IMR-90 (cell line): ENCODE measurements around the gene DLG4. TPM values are rescaled to one million over a fixed set of nuclear protein-coding genes. Genes with fewer than 3 reads are reported as not detected.

ENCODE experiments used
- ATAC-seq: fragments of 200-7000 bp; cut with Tn5 transposase; 2 replicates; pipeline ENCODE4 v1.9.1; 2020; ENCODE audit warnings: low read depth, mild to moderate bottlenecking, moderate library complexity
- BruUV-seq: library from RNA; stranded (reverse); fragments of 400-500 nt; replicated peaks from 2 replicates; lab custom pipeline; 2021; lab: Mats Ljungman, UMichigan
- CTCF ChIA-PET: fragments of 300-600 bp; formaldehyde crosslinking; extraction: SDS; loops from one replicate; lab custom pipeline; 2021; ENCODE audit warnings: antibody characterized with exemption; lab: Yijun Ruan, JAX
- POLR2A ChIA-PET: fragments of 300-600 bp; sonication (Branson Sonifier 250); formaldehyde crosslinking; loops from one replicate; lab custom pipeline; 2022; ENCODE audit warnings: antibody characterized with exemption; ENCODE audit not compliant: unreplicated experiment; lab: Charles Lee
- DNase-seq: peaks from one replicate; pipeline ENCODE4 v3.0.0; 2013
- H2AFZ ChIP-seq: replicated peaks from 2 replicates; pipeline ENCODE3; 2013; ENCODE audit warnings: low read length, mild to moderate bottlenecking; ENCODE audit not compliant: poor library complexity
- H2AK5ac ChIP-seq: 2 replicates; pipeline ENCODE4 v1.6.1; 2013; ENCODE audit warnings: low read depth, low read length, inconsistent platforms
- H2AK9ac ChIP-seq: replicated peaks from 2 replicates; pipeline ENCODE3; 2013; ENCODE audit warnings: mild to moderate bottlenecking, low read depth, low read length, moderate library complexity; ENCODE audit not compliant: poor library complexity
- H2BK120ac ChIP-seq: 2 replicates; pipeline ENCODE4 v1.6.1; 2013; ENCODE audit warnings: low read depth, low read length, inconsistent platforms
- H2BK15ac ChIP-seq: 3 replicates; pipeline ENCODE4 v1.6.1; 2013; ENCODE audit warnings: low read depth, low read length, inconsistent platforms
- H2BK20ac ChIP-seq: 2 replicates; pipeline ENCODE4 v1.6.1; 2013; ENCODE audit warnings: low read depth, mild to moderate bottlenecking, inconsistent platforms, low read length, moderate library complexity
- H2BK5ac ChIP-seq: 2 replicates; pipeline ENCODE4 v1.6.1; 2013; ENCODE audit warnings: mild to moderate bottlenecking, low read depth, low read length, inconsistent platforms; ENCODE audit not compliant: poor library complexity, severe bottlenecking
- H3K14ac ChIP-seq: replicated peaks from 2 replicates; pipeline ENCODE4 v1.6.1; 2013; ENCODE audit warnings: low read depth, low read length, inconsistent platforms
- H3K18ac ChIP-seq: 2 replicates; pipeline ENCODE4 v1.6.1; 2013; ENCODE audit warnings: low read depth, low read length, control low read depth
- H3K23ac ChIP-seq: 2 replicates; pipeline ENCODE4 v1.6.1; 2013; ENCODE audit warnings: low read depth, low read length, inconsistent platforms
- H3K27ac ChIP-seq: 2 replicates; pipeline ENCODE4 v1.5.1; 2013; ENCODE audit warnings: mild to moderate bottlenecking, control low read depth, low read length; ENCODE audit not compliant: insufficient read depth
- H3K27me3 ChIP-seq: 2 replicates; pipeline ENCODE4 v1.6.1; 2013; ENCODE audit warnings: low read length; ENCODE audit not compliant: control insufficient read depth, insufficient read depth
- H3K36me3 ChIP-seq: 2 replicates; pipeline ENCODE4 v1.6.1; 2013; ENCODE audit warnings: low read length, mixed read lengths; ENCODE audit not compliant: control insufficient read depth, insufficient read depth
- H3K4ac ChIP-seq: 2 replicates; pipeline ENCODE4 v1.6.1; 2013; ENCODE audit warnings: low read depth, low read length, inconsistent platforms
- H3K4me1 ChIP-seq: 2 replicates; pipeline ENCODE4 v1.6.1; 2013; ENCODE audit warnings: low read length, mixed read lengths; ENCODE audit not compliant: control insufficient read depth, insufficient read depth
- H3K4me2 ChIP-seq: 2 replicates; pipeline ENCODE4 v1.6.1; 2013; ENCODE audit warnings: low read depth, mild to moderate bottlenecking, control low read depth, low read length, moderate library complexity
- H3K4me3 ChIP-seq: 2 replicates; pipeline ENCODE4 v1.5.1; 2013; ENCODE audit warnings: low read depth, mild to moderate bottlenecking, control low read depth, low read length, moderate library complexity; ENCODE audit not compliant: insufficient read depth
- H3K56ac ChIP-seq: 2 replicates; pipeline ENCODE4 v1.6.1; 2013; ENCODE audit warnings: low read length, inconsistent platforms; ENCODE audit not compliant: insufficient read depth; ENCODE audit errors: extremely low read depth
- H3K79me1 ChIP-seq, 2 experiments: 2 replicates each; pipeline ENCODE4 v1.6.1; 2013; ENCODE audit warnings: low read length in 2 of 2, inconsistent platforms in 1 of 2, low read depth in 1 of 2
- H3K9ac ChIP-seq: 2 replicates; pipeline ENCODE4 v1.6.1; 2013; ENCODE audit warnings: low read depth, low read length, control low read depth
- H3K9me1 ChIP-seq: 2 replicates; pipeline ENCODE4 v1.6.1; 2013; ENCODE audit warnings: low read length, inconsistent platforms; ENCODE audit not compliant: insufficient read depth
- H3K9me3 ChIP-seq: 2 replicates; pipeline ENCODE4 v1.6.1; 2013; ENCODE audit warnings: low read length; ENCODE audit not compliant: control insufficient read depth, insufficient read depth
- H4K20me1 ChIP-seq: 2 replicates; pipeline ENCODE4 v1.6.1; 2013; ENCODE audit warnings: low read length, inconsistent platforms; ENCODE audit not compliant: insufficient read depth
- H4K5ac ChIP-seq: 2 replicates; pipeline ENCODE4 v1.6.1; 2013; ENCODE audit warnings: mild to moderate bottlenecking, low read depth, low read length, control low read depth
- H4K8ac ChIP-seq, 2 experiments: 2 replicates each; pipeline ENCODE4 v1.6.1; 2013; ENCODE audit warnings: low read depth in 2 of 2, low read length in 2 of 2, control low read depth in 1 of 2, inconsistent platforms in 1 of 2
- H4K91ac ChIP-seq: 2 replicates; pipeline ENCODE4 v1.6.1; 2013; ENCODE audit warnings: low read depth, low read length, inconsistent platforms; ENCODE audit not compliant: insufficient read depth
- BHLHE40 ChIP-seq: fragments of 150-350 bp; IDR thresholded peaks from 2 replicates; pipeline ENCODE4 v1.6.1; 2016; ENCODE audit warnings: mild to moderate bottlenecking, low read depth, low read length
- CHD1 ChIP-seq: IDR thresholded peaks from 2 replicates; pipeline ENCODE4 v1.6.1; 2012; ENCODE audit warnings: low read depth, low read length, improper control_type of control experiment
- CTCF ChIP-seq: conservative IDR thresholded peaks from 2 replicates; pipeline ENCODE4 v1.5.1; 2012; ENCODE audit warnings: mild to moderate bottlenecking, low read depth, low read length, improper control_type of control experiment
- MAFK ChIP-seq: IDR thresholded peaks from 2 replicates; pipeline ENCODE4 v1.6.1; 2012; ENCODE audit warnings: low read depth, low read length, improper control_type of control experiment
- NFE2L2 ChIP-seq: fragments of 150-350 bp; IDR thresholded peaks from 2 replicates; pipeline ENCODE4 v1.6.1; 2016; ENCODE audit warnings: low read depth, mild to moderate bottlenecking, low read length
- POLR2A ChIP-seq: IDR thresholded peaks from 2 replicates; pipeline ENCODE4 v1.6.1; 2012; ENCODE audit warnings: mild to moderate bottlenecking, low read depth, low read length
- RAD21 ChIP-seq: IDR thresholded peaks from 2 replicates; pipeline ENCODE4 v1.6.1; 2012; ENCODE audit warnings: low read length, improper control_type of control experiment
- RCOR1 ChIP-seq: IDR thresholded peaks from 2 replicates; pipeline ENCODE4 v1.6.1; 2012; ENCODE audit warnings: mild to moderate bottlenecking, low read length, improper control_type of control experiment; ENCODE audit not compliant: insufficient replicate concordance
- RFX5 ChIP-seq: IDR thresholded peaks from 2 replicates; pipeline ENCODE4 v1.8.0; 2012; ENCODE audit warnings: low read depth, mild to moderate bottlenecking, low read length, moderate library complexity
- WGBS, 2 experiments: methylation state at CpG; one replicate each; pipeline versions ENCODE4 v1.1.5 to v1.1.7; 2013; ENCODE audit warnings: missing lambda C conversion rate in 2 of 2; ENCODE audit not compliant: insufficient read length in 1 of 2; ENCODE audit errors: extremely low coverage in 2 of 2; 5-methylcytosine and 5-hydroxymethylcytosine counted together
- dilution Hi-C: fragments of 300-500 bp; cut with HindIII; formaldehyde crosslinking; loops from one replicate; pipeline ENCODE4 v1.14.3; 2018; ENCODE audit warnings: low sequenced_read_pairs; ENCODE audit not compliant: unreplicated experiment
- in situ Hi-C: fragments of 300-500 bp; cut with MboI; formaldehyde crosslinking; loops from 3 replicates; pipeline ENCODE4 v1.14.3; 2019; ENCODE audit warnings: low sequenced_read_pairs, inconsistent platforms, mixed read lengths
- intact Hi-C: fragments of 100-400 bp; cut with micrococcal nuclease; formaldehyde crosslinking; loops from 2 replicates; pipeline ENCODE4 v1.10.0; 2022
- polyA plus RNA-seq, 3 experiments: library from polyadenylated mRNA; depleted of rRNA; stranded (reverse); fragments of >200 nt; gene quantifications; 2 replicates each; pipeline ENCODE4 v1.2.3, GENCODE V29; 2012; ENCODE audit warnings: low replicate concordance in 1 of 3
- total RNA-seq: library from RNA; depleted of rRNA; stranded (reverse); fragments of >200 nt; gene quantifications from 2 replicates; pipeline ENCODE4 v1.2.3, GENCODE V29; 2012

DLG4 gene
- total and polyA plus RNA-seq, 2 of the 4 experiments (the other 2 are of a cell fraction), result 8.2 to 30.5 TPM

- no peaks in the 10 kb centered on the region for H3K9me3 ChIP-seq
- H3K56ac ChIP-seq, result no peak overlapping the region
- H3K9ac ChIP-seq, result no peak overlapping the region
- H3K4me2 ChIP-seq, result no peak overlapping the region
- peaks cover 44% of the 10 kb centered on the region for H4K20me1 ChIP-seq
- peaks cover 8% of the 10 kb centered on the region for H3K9me1 ChIP-seq
- H3K14ac ChIP-seq, result no peak overlapping the region
- dilution Hi-C loops (no loop called here), in situ Hi-C loops (loop anchor here (25.0 kb wide), 1 partner anchor 925 kb away; the partner anchor contains the start of genes PER1 and VAMP2), intact Hi-C loops (loop anchor here (5.0 kb wide), 1 partner anchor 60 kb away; no protein-coding TSS in a partner anchor)
- H2BK15ac ChIP-seq, result no peak overlapping the region
- peaks cover 11% of the 10 kb centered on the region for H3K4me1 ChIP-seq
- H2BK5ac ChIP-seq, result no peak overlapping the region
- H2AK9ac ChIP-seq, result no peak overlapping the region
- no peak for TF ChIP-seq RFX5
- no peak for TF ChIP-seq RCOR1
- TF ChIP-seq MAFK, result no peak
- TF ChIP-seq RAD21, result no peak
- no peak for TF ChIP-seq CHD1
- TF ChIP-seq CTCF, result no peak
- TF ChIP-seq BHLHE40, result no peak
- no peak for TF ChIP-seq NFE2L2
- no peak for TF ChIP-seq POLR2A
- no peak overlapping the region for H4K5ac ChIP-seq
- no peak overlapping the region for H3K4me3 ChIP-seq
- DNase-seq (no peak), ATAC-seq (no peak)
- ChIA-PET POLR2A (no interaction called here), CTCF (no interaction called here)
- H3K27ac ChIP-seq, result no peak overlapping the region
- H3K4ac ChIP-seq, result 0 out of 2 replicates have a peak overlapping the region, but pooled peaks have one; percentile 74
- peaks cover 36% of the 10 kb centered on the region for H3K36me3 ChIP-seq
- H3K23ac ChIP-seq, result peak overlapping the region; percentile 68; the same call in 1 of the 2 replicates
- no peak overlapping the region for H2AK5ac ChIP-seq
- no peak overlapping the region for H3K18ac ChIP-seq
- H2AFZ ChIP-seq, result no peak overlapping the region
- H4K8ac ChIP-seq, result no peak overlapping the region
- no peak overlapping the region for H2BK120ac ChIP-seq
- H3K79me1 ChIP-seq, result peaks cover 24 to 75% of the 10 kb centered on the region in 2 experiments
- BruUV-seq, result no TSS peak
- no peaks in the 10 kb centered on the region for H3K27me3 ChIP-seq
- no peak overlapping the region for H4K91ac ChIP-seq
- WGBS, 2 experiments, result 90% methylated on average over 6 of the region's 6 CpGs; no CpG with 5 or more reads in 1 of the 2 experiments
- H2BK20ac ChIP-seq, result no peak overlapping the region
Measured at GRCh38 chr17:7236808-7237207, 17.2 kb upstream of the DLG4 start.
